BLaER1 (cell line): ENCODE results near the gene KRT73.

Source experiments
- H3K27ac ChIP-seq: shearing (Covaris generic); formaldehyde crosslinking; 2 replicates; pipeline ENCODE4 v1.8.1; 2022
- H3K27me3 ChIP-seq: shearing (Covaris generic); formaldehyde crosslinking; 2 replicates; pipeline ENCODE4 v1.8.1; 2022
- H3K36me3 ChIP-seq: shearing (Covaris generic); formaldehyde crosslinking; 2 replicates; pipeline ENCODE4 v1.8.1; 2022
- H3K4me1 ChIP-seq: shearing (Covaris generic); formaldehyde crosslinking; 2 replicates; pipeline ENCODE4 v1.8.1; 2022
- H3K4me2 ChIP-seq: shearing (Covaris generic); formaldehyde crosslinking; 2 replicates; pipeline ENCODE4 v1.8.1; 2022
- H3K4me3 ChIP-seq: shearing (Covaris generic); formaldehyde crosslinking; 2 replicates; pipeline ENCODE4 v1.8.1; 2022
- H3K9ac ChIP-seq: shearing (Covaris generic); formaldehyde crosslinking; 2 replicates; pipeline ENCODE4 v1.8.1; 2022
- H3K9me3 ChIP-seq: shearing (Covaris generic); formaldehyde crosslinking; 2 replicates; pipeline ENCODE4 v1.8.1; 2022
- H4K20me1 ChIP-seq: shearing (Covaris generic); formaldehyde crosslinking; 2 replicates; pipeline ENCODE4 v1.8.1; 2022
- Cebpa-rat ChIP-seq: shearing (Covaris generic); IDR thresholded peaks from 2 replicates; pipeline ENCODE4 v1.8.1; 2022

KRT73 gene

DNA sequence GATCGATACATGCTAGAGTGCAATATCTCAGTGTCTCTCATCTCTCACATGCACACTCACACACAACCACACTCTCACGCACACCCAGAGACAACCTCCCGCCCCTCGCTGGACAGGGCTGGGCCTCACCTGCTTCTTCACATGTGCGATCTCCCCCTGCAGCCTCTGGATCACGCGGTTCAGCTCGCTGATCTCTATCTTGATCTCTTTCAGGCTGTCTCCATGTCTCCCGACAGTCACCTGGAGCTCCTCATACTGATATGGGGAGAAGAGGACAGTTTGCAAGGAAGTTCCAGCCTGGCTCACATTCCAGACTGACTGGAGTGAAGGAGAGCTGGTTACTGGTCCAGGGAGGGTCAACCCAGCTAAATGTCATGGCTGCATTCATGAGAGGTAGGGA lies 29.2 kb upstream of the KRT73 start:
- H3K27me3 ChIP-seq = no peaks in the 10 kb centered on the region
- H3K4me3 ChIP-seq = no peak overlapping the region

DNA sequence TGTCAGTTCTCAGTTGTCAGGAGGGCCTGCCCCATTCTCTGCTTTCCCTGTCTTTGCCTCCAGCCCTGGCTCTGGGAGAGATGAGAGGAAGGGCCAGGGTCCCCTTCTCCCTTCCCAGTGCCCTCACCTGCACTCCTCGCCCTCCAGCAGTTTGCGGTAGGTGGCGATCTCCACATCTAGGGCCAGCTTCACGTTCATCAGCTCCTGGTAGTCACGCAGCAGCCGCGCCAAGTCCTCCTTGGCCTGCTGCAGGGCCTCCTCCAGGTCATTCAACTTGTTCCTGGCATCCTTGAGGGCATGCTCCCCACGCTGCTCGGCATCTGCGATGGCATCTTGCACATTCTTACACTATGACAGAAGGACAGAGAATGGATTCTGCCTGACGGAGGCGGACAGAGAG lies 28.3 kb upstream of the KRT73 start:
- no peaks in the 10 kb centered on the region for H3K27me3 ChIP-seq
- H3K27ac ChIP-seq = no peak overlapping the region
- H3K4me3 ChIP-seq = no peak overlapping the region
- H3K9ac ChIP-seq = no peak overlapping the region
- H4K20me1 ChIP-seq = no peaks in the 10 kb centered on the region
- no peaks in the 10 kb centered on the region for H3K9me3 ChIP-seq
- no peaks in the 10 kb centered on the region for H3K4me1 ChIP-seq
- H3K4me2 ChIP-seq = no peak overlapping the region
- no peak for TF ChIP-seq Cebpa-rat
- no peaks in the 10 kb centered on the region for H3K36me3 ChIP-seq

More for the DNA sequence above, 29.2 kb upstream of the KRT73 start:
- Histone ChIP-seq H4K20me1 (no peaks in the 10 kb centered on the region), H3K9me3 (no peaks in the 10 kb centered on the region), H3K36me3 (no peaks in the 10 kb centered on the region), H3K27ac (no peak overlapping the region), H3K4me1 (no peaks in the 10 kb centered on the region), H3K9ac (no peak overlapping the region), H3K4me2 (no peak overlapping the region)
- no peak for TF ChIP-seq Cebpa-rat

DNA sequence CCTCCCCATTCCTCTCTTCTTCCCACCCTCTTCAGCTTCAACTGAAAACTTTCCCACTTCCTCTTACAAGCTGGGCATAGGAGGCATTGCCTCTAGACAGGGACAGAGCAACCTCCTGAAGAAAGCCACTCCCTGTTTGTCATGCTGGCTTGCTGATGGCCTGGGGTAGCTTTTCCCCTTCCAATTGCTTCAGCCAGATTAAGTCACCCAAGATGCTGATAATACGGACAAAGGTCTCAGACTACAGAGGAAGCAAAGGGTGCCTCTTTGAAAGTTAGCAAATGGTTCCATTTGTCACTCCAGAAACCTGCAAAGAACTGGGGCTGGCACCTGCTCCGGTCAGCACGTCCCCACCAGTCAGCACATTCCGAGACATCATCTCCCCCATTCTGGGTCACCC lies 27.6 kb upstream of the KRT73 start:
- Histone ChIP-seq H3K27ac (no peak overlapping the region), H4K20me1 (no peaks in the 10 kb centered on the region), H3K27me3 (no peaks in the 10 kb centered on the region), H3K36me3 (no peaks in the 10 kb centered on the region), H3K4me3 (no peak overlapping the region), H3K9me3 (no peaks in the 10 kb centered on the region), H3K4me1 (no peaks in the 10 kb centered on the region), H3K9ac (no peak overlapping the region), H3K4me2 (no peak overlapping the region)
- TF ChIP-seq Cebpa-rat = no peak

DNA sequence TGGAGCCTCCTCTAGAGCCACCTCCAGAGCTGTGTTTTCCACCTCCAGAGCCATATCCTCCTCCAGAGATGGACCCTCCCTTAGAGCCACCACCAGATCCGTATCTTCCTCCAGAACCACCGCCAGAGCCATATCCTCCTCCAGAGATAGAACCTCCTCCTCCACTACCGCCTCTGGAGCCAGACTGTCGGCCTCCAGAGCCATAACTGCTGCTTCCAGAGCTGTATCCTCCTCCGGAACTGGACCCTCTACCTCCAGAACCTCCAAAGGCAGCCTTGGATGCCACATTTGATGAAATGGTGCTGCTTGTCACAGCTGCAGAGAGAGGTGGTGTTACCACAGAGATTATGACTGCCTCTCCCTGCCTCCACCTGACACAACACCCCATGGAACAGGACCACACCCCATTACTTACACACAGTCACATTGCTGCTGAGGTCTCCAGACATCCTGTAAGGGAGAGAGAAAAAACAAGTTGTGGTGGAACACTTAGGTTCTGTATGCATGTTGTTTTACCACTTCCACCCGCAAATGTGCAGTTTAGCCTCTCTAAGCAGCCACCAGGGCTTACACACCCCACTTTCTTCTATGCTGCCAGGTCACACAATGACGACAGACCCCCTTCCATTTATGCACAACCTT lies 26.9 kb upstream of the KRT73 start:
- H3K27me3 ChIP-seq = no peaks in the 10 kb centered on the region
- no peak for TF ChIP-seq Cebpa-rat

DNA sequence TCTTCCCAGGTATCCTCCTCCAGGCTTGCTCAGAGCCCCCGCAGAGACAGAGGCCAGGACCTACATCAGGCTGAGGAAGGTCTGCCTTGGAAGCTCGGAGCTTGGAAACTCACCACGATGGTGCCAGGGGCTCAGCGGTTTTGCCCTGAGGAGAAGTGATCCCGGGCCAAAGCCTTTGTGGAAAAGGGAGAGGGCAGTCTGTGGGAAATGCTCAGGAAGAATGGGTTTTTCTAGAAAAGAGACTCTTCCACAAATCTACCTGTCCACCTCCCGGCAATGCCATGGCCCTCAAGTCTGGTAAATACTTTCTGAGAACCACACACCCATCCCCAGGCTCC lies 25.7 kb upstream of the KRT73 start:
- no peak for TF ChIP-seq Cebpa-rat
- no peaks in the 10 kb centered on the region for H3K36me3 ChIP-seq
- no peaks in the 10 kb centered on the region for H3K27me3 ChIP-seq
- H3K27ac ChIP-seq = no peak overlapping the region
- H3K9ac ChIP-seq = no peak overlapping the region
- no peak overlapping the region for H3K4me3 ChIP-seq
- no peaks in the 10 kb centered on the region for H3K9me3 ChIP-seq
- no peaks in the 10 kb centered on the region for H3K4me1 ChIP-seq
- no peaks in the 10 kb centered on the region for H4K20me1 ChIP-seq
- no peak overlapping the region for H3K4me2 ChIP-seq

More for the DNA sequence above, 26.9 kb upstream of the KRT73 start:
- H3K4me3 ChIP-seq = no peak overlapping the region
- no peaks in the 10 kb centered on the region for H3K36me3 ChIP-seq
- H3K4me1 ChIP-seq = no peaks in the 10 kb centered on the region
- no peaks in the 10 kb centered on the region for H4K20me1 ChIP-seq
- no peak overlapping the region for H3K9ac ChIP-seq
- H3K27ac ChIP-seq = no peak overlapping the region
- no peaks in the 10 kb centered on the region for H3K9me3 ChIP-seq
- no peak overlapping the region for H3K4me2 ChIP-seq

DNA sequence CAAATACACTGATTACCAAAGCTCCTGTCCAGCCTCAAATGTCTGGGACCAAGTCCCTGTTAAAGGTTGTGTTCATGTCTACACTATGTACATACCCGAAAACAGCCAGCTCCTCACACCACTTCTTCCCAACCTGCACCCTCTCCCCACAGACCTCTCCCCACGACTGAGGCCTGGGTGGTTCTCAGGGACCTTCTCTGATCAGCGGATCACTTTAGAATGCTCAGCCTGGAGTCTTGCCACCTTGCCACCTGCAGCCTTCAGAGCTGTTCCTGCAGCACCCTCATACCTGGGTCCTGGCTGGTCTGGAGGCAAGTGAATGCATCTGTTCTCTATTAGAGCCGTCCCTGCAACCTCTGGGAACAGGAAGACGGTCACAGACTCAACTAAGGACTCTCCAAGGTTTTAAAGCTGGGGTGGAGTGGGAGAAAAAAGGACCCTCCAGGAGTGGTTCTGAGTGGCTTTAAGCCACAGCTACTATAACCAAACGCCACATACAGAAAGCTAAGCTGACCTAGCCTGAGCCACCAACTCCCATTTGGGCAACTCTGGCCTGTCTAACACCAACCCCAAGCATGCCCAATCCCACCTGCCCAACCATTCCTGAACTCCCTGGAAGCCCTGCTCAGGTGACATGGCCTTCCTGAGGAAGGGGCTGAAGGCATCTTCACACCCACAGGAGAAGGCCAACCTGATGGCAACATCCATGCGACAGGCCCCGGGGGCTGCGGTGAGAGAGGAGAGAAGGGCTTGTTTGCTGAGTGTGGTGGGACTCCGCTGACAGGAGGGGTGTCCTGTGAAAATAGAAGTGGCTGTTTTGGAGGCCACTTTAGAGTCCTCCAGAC lies 25.1 kb upstream of the KRT73 start:
- H3K27ac ChIP-seq = no peak overlapping the region
- TF ChIP-seq Cebpa-rat = no peak
- H3K4me3 ChIP-seq = no peak overlapping the region
- no peaks in the 10 kb centered on the region for H3K9me3 ChIP-seq
- H3K4me2 ChIP-seq = no peak overlapping the region
- H4K20me1 ChIP-seq = no peaks in the 10 kb centered on the region
- no peaks in the 10 kb centered on the region for H3K36me3 ChIP-seq
- H3K9ac ChIP-seq = no peak overlapping the region
- no peaks in the 10 kb centered on the region for H3K27me3 ChIP-seq
- no peaks in the 10 kb centered on the region for H3K4me1 ChIP-seq

DNA sequence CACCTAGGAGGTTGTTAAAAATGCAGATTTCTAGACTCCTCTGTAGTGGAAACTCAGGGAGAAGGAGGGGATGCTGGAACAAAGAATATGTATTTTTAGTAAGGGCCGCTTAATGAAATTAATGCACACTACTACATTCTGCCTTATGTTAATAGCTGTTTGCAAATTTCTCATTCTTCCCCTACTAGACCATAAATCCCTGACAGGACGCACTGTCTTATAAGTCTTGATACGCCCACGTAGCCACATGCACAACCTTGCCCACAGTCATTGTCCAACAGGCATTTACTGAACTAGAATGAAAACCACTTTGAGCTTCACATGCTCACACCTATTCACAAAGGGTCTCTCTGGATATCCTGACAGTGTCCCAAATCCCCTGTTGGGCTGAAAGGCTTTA lies 23.1 kb upstream of the KRT73 start:
- H3K4me3 ChIP-seq = no peak overlapping the region
- H3K9ac ChIP-seq = no peak overlapping the region
- H3K27me3 ChIP-seq = no peaks in the 10 kb centered on the region
- H3K27ac ChIP-seq = no peak overlapping the region
- no peak overlapping the region for H3K4me2 ChIP-seq
- no peaks in the 10 kb centered on the region for H3K9me3 ChIP-seq
- no peaks in the 10 kb centered on the region for H3K36me3 ChIP-seq
- H4K20me1 ChIP-seq = no peaks in the 10 kb centered on the region
- no peaks in the 10 kb centered on the region for H3K4me1 ChIP-seq
- TF ChIP-seq Cebpa-rat = no peak

DNA sequence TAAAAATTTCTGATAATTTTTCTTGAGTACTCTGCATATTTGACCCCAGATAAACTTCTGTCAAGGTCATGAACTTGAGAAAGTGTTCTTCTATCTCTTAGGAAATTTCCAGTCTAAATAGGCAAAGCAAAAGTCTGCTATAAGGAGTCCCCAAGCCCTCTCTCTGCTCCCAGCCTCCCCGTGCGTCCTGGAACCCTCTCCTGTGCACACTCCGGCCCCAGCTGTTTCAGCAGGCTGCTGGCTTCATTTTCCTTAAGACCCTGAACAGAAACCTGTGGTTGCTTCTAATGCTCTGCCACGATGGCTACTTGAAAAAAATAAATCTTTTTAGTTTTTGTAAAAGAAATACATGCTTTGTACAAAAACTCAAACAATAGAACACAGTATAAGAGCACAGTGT lies 18.9 kb upstream of the KRT73 start:
- no peak overlapping the region for H3K4me3 ChIP-seq
- H3K36me3 ChIP-seq = no peaks in the 10 kb centered on the region
- H3K27ac ChIP-seq = no peak overlapping the region
- no peak overlapping the region for H3K4me2 ChIP-seq
- peaks cover 24% of the 10 kb centered on the region for H3K4me1 ChIP-seq
- H3K9me3 ChIP-seq = no peaks in the 10 kb centered on the region
- no peaks in the 10 kb centered on the region for H4K20me1 ChIP-seq
- H3K27me3 ChIP-seq = no peaks in the 10 kb centered on the region
- no peak for TF ChIP-seq Cebpa-rat
- H3K9ac ChIP-seq = no peak overlapping the region

DNA sequence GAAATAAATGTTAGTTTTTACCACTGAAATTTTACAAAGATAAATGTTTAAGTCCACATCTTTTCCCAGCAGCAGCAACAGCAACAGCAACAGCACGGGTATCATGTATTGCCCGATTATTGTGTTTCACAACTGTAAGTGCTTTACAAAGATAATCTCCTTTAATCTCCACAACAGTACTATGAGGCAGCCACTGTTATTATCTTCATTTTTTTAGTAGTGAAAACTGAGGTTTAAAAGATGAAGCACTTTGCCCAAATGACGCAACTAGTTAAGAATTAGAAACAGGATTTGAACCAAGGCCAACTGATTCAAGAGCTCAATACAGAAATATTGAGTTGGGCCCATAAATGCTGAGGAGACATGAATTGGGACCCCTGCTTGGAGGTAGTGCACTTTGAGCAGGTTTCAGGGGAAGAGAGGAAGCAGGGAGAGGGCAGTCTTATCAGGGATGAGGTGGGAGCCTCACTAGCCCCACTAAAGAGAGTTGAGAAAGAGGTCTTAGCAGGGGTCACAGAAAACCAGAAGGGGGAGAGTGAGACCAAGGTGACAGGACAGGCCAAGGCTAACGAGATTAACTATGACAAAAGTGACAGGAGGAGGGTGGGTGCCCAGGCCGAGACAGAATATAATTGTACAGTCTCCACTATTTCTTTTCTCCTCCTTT lies 18.4 kb upstream of the KRT73 start:
- Histone ChIP-seq H3K4me3 (no peak overlapping the region), H3K9me3 (no peaks in the 10 kb centered on the region), H3K36me3 (no peaks in the 10 kb centered on the region), H3K4me1 (peaks cover 30% of the 10 kb centered on the region), H3K9ac (no peak overlapping the region), H3K27ac (no peak overlapping the region), H3K4me2 (no peak overlapping the region), H3K27me3 (no peaks in the 10 kb centered on the region), H4K20me1 (no peaks in the 10 kb centered on the region)
- TF ChIP-seq Cebpa-rat = no peak

DNA sequence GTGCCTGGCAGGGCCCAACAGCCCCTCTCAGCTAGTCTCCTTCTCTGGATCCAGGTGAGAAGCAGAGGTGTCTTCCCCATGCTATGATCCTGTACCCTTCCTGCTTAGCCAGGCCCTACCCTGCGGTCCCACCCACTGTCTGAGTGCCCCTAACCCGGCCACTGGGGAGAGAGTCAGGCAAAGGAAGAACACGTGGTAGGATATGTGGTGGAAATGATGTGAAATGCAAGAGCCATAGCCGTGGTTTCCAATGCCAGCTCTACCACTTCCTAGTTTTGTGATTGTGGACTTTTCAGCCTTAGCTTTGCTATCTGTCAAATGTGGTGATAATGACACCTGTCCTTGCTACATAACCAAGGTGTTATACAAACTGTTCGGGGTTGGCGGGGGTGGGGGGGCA lies 17.8 kb upstream of the KRT73 start:
- no peaks in the 10 kb centered on the region for H3K36me3 ChIP-seq
- no peaks in the 10 kb centered on the region for H4K20me1 ChIP-seq
- peaks cover 33% of the 10 kb centered on the region for H3K4me1 ChIP-seq
- no peak overlapping the region for H3K27ac ChIP-seq
- H3K9me3 ChIP-seq = no peaks in the 10 kb centered on the region
- H3K27me3 ChIP-seq = no peaks in the 10 kb centered on the region
- no peak overlapping the region for H3K4me3 ChIP-seq
- no peak overlapping the region for H3K9ac ChIP-seq
- H3K4me2 ChIP-seq = no peak overlapping the region
- TF ChIP-seq Cebpa-rat = no peak
